Skeletal muscle tissue (tissue), 4 donors: Measurements from ENCODE around the gene ASRGL1. TPM values are rescaled to one million over a fixed set of nuclear protein-coding genes. Genes with fewer than 3 reads are reported as not detected.
"Not testable (repeated sequence)": the region's sequence is repeated elsewhere in the genome, so short reads cannot be mapped to it uniquely, and the experiment has no call there.

Experiments used
- H3K27ac ChIP-seq: one replicate; pipeline ENCODE4 v1.7.0; 2013; ENCODE audit warnings: mild to moderate bottlenecking, low read depth, low read length, inconsistent platforms
- H3K27me3 ChIP-seq, 3 donors: one replicate each; pipeline ENCODE4 v1.7.0; 2013; ENCODE audit warnings: low read length in 3 of 3; ENCODE audit not compliant: control insufficient read depth in 3 of 3, insufficient read depth in 3 of 3
- H3K36me3 ChIP-seq, 3 donors: one replicate each; pipeline ENCODE4 v1.7.0; 2013; ENCODE audit warnings: low read length in 3 of 3; ENCODE audit not compliant: control insufficient read depth in 3 of 3, insufficient read depth in 3 of 3
- H3K4me1 ChIP-seq, 3 donors: one replicate each; pipeline ENCODE4 v1.7.0; 2013; ENCODE audit warnings: low read length in 3 of 3, mild to moderate bottlenecking in 3 of 3; ENCODE audit not compliant: control insufficient read depth in 3 of 3, insufficient read depth in 3 of 3
- H3K4me3 ChIP-seq, 3 donors: one replicate each; pipeline ENCODE4 v1.7.0; 2013; ENCODE audit warnings: low read length in 3 of 3
- H3K9ac ChIP-seq, 3 donors: one replicate each; pipeline ENCODE4 v1.7.0; 2013; ENCODE audit warnings: low read length in 3 of 3, mild to moderate bottlenecking in 3 of 3, moderate library complexity in 2 of 3, low read depth in 1 of 3
- H3K9me3 ChIP-seq, 3 donors: one replicate each; pipeline ENCODE4 v1.7.0; 2013; ENCODE audit warnings: low read length in 3 of 3; ENCODE audit not compliant: control insufficient read depth in 3 of 3
- total RNA-seq: library from RNA; depleted of rRNA; stranded (reverse); fragments of >200 nt; gene quantifications from one replicate; pipeline ENCODE4 v1.2.3, GENCODE V29; 2014
- donor health status: Osteomylitis.

ASRGL1 gene
- total RNA-seq, 1 donor from 2014 or later, result 3.7 TPM

- no peaks in the 10 kb centered on the region for H3K27me3 ChIP-seq
- no peaks in the 10 kb centered on the region for H3K4me1 ChIP-seq
- H3K9me3 ChIP-seq, result no peaks in the 10 kb centered on the region
- H3K4me3 ChIP-seq, result no peak overlapping the region
- H3K36me3 ChIP-seq, result no peaks in the 10 kb centered on the region
- H3K9ac ChIP-seq, result no peak overlapping the region
- H3K27ac ChIP-seq, result no peak overlapping the region
Observed at GRCh38 chr11:62373464-62374119, 36.3 kb downstream of the ASRGL1 start.

- Histone ChIP-seq H3K4me1 (no peaks in the 10 kb centered on the region), H3K9ac (no peak overlapping the region), H3K27ac (no peak overlapping the region), H3K27me3 (no peaks in the 10 kb centered on the region), H3K4me3 (no peak overlapping the region), H3K9me3 (no peaks in the 10 kb centered on the region), H3K36me3 (no peaks in the 10 kb centered on the region)
Observed at GRCh38 chr11:62374801-62375200, 37.6 kb downstream of the ASRGL1 start.

DNA sequence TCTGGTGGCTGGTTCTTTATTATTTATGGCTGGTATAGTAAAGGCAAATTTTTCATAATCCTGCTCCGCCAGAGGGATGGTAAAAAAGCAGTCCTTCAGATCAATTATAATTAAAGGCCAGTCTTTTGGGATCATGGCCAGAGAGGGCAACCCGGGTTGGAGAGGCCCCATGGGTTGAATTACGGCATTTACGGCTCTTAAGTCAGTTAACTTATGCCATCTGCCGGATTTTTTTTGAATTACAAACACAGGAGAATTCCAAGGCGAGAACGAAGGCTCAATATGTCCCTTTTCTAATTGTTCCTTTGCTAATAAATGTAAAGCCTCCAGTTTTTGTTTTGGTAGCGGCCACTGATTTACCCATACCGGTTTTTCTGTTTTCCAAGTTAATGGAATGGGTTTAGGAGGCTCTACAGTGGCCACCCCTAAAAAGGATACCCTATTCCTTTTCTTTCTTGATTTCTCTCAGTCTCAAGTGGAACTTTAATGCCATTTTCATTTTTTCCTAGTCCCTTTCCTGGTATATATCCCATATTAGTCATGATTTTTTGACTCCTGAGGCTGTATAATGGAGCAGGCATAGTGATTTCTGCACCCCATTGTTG lies 41.3 kb downstream of the ASRGL1 start:
- H3K9me3 ChIP-seq, H3K4me1 ChIP-seq, H3K9ac ChIP-seq, H3K36me3 ChIP-seq, H3K27me3 ChIP-seq, H3K4me3 ChIP-seq, H3K27ac ChIP-seq: not testable (repeated sequence)

- not testable (repeated sequence) for H3K4me3 ChIP-seq, H3K27ac ChIP-seq, H3K36me3 ChIP-seq, H3K27me3 ChIP-seq, H3K4me1 ChIP-seq, H3K9me3 ChIP-seq, H3K9ac ChIP-seq
Observed at GRCh38 chr11:62379586-62379985, 42.3 kb downstream of the ASRGL1 start.

GRCh38 chr11:62380821-62381245 lies 43.6 kb downstream of the ASRGL1 start:
- H3K9ac ChIP-seq, H3K27ac ChIP-seq, H3K9me3 ChIP-seq, H3K36me3 ChIP-seq, H3K27me3 ChIP-seq, H3K4me1 ChIP-seq: not testable (repeated sequence)
- H3K4me3 ChIP-seq, result peak overlapping the region in 1 of 3 donors; percentile 22

GRCh38 chr11:62383822-62384221 lies 46.6 kb downstream of the ASRGL1 start:
- Histone ChIP-seq H3K27me3 (no peaks in the 10 kb centered on the region), H3K9me3 (no peaks in the 10 kb centered on the region), H3K4me1 (peaks cover 0 to 2% (median 0%) of the 10 kb centered on the region in 3 donors), H3K36me3 (no peaks in the 10 kb centered on the region), H3K27ac (no peak overlapping the region), H3K9ac (no peak overlapping the region), H3K4me3 (no peak overlapping the region)

- not testable (repeated sequence) for H3K9ac ChIP-seq, H3K36me3 ChIP-seq, H3K27ac ChIP-seq, H3K4me1 ChIP-seq, H3K9me3 ChIP-seq, H3K27me3 ChIP-seq, H3K4me3 ChIP-seq
Observed at GRCh38 chr11:62386083-62386482, 48.8 kb downstream of the ASRGL1 start.

DNA sequence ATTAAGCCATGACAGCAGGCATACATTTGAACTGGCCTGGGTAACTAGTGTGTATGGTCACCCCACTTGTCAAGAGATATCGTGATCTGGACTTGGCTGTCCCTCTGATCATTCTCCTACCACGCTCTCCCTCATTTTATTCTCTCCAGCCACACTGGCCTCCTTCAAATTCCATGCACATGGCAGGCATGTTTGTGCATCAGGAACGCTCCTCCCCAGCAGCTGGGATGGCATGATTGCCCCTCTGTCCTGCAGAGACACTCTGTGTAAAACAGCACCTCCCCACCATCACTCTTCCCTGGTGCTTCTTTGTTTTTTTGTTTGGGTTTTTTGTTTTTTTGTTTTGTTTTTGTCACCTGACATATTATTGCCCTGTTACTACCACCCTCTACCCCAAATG lies 50.1 kb downstream of the ASRGL1 start:
- Histone ChIP-seq H3K9ac (no peak overlapping the region), H3K4me1 (no peaks in the 10 kb centered on the region), H3K27ac (no peak overlapping the region), H3K27me3 (no peaks in the 10 kb centered on the region), H3K4me3 (no peak overlapping the region), H3K36me3 (no peaks in the 10 kb centered on the region), H3K9me3 (no peaks in the 10 kb centered on the region)

DNA sequence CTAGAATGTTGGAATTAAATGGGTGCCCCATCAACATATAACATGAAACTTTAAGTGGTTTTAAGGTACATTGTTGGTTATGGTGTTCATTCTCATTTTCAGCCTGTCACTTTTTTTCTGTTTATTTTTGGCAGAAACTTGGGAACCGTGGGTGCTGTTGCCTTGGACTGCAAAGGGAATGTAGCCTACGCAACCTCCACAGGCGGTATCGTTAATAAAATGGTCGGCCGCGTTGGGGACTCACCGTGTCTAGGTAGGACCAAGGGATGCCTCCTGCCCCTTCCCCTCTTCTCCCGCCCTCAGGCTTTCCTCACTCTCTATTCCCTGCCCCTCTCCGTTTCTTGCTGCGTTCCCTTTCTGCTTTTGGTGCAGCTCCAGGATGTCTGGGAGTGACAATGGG lies 51.8 kb downstream of the ASRGL1 start:
- Histone ChIP-seq H3K9me3 (no peaks in the 10 kb centered on the region), H3K27me3 (no peaks in the 10 kb centered on the region), H3K4me3 (no peak overlapping the region), H3K9ac (no peak overlapping the region), H3K4me1 (no peaks in the 10 kb centered on the region), H3K36me3 (no peaks in the 10 kb centered on the region), H3K27ac (no peak overlapping the region)

- H3K9me3 ChIP-seq, result no peaks in the 10 kb centered on the region
- no peaks in the 10 kb centered on the region for H3K36me3 ChIP-seq
- H3K4me1 ChIP-seq, result peaks cover 4 to 7% (median 5%) of the 10 kb centered on the region in 3 donors
- H3K27ac ChIP-seq, result no peak overlapping the region
- no peak overlapping the region for H3K4me3 ChIP-seq
- H3K9ac ChIP-seq, result no peak overlapping the region
- H3K27me3 ChIP-seq, result no peaks in the 10 kb centered on the region
Observed at GRCh38 chr11:62390237-62390636, 53.0 kb downstream of the ASRGL1 start.
